GM18867 (cell line): ENCODE results near the gene GNB3.

Source experiments
- ATAC-seq: cut with Tn5 transposase; IDR thresholded peaks from one replicate; pipeline ENCODE4 v1.9.1; 2021; ENCODE audit warnings: mild to moderate bottlenecking, moderate library complexity; ENCODE audit not compliant: unreplicated experiment

Gene GNB3

GRCh38 chr12:6823182-6824084 is 17.3 kb upstream of the GNB3 start:
- no peak for ATAC-seq

- ATAC-seq: no peak
Measured at GRCh38 chr12:6824085-6824775, 16.5 kb upstream of the GNB3 start.

DNA sequence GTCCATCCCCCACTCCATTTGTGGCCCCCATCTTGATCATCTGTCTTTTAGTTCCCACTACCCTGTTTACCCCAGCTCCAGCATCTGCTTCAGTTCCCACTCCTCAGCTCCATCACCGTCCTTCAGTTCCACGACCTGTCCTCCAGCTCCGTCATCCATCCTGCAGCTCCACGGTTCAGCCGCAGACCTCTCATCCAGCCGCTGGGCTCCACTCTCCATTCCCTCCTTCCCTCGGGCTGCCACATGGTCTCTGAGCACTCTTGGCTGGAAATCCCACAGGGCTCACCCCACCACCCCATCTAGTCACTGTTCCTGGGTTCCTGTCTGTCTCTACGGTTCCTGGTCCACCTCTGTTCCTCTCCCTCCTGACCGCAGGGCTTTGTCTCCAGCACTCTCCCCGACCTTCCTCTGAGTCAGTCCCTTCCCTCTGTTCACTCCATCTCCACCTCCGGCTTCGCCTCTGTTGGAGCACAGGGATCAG is 15.8 kb upstream of the GNB3 start:
- no peak for ATAC-seq

DNA sequence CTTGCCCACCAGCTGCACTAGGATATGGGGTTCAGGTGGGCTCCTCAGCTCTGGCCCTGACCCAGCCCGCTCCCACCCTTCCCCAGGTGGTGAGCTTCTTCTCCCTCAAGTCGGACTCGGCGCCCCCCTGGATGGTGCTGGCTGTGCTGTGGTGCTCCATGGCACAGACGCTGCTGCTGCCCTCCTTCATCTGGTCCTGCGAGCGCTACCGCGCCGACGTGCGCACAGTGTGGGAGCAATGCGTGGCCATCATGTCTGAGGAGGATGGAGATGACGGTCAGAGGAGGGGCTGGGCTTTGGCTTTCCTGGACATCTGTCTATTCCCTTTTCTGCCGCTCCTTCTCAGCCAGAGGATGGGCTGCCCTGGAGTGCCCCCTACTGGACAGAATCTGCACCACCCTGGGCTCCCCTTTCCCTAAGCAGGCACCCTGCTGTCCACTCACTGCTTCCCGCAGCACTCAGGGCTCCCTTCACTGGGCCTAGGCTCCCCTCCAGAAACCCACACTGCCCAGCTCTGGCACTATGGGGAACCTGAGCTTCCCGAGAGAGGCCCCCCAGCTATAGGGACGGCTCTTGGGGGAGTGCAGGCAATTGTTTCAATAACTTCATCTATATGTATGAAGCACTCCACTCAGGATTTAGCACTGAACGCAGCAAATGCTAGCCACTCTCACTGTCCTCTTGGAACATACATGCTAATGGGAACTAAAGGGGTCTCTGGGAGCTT is 15.2 kb upstream of the GNB3 start:
- ATAC-seq: no peak

DNA sequence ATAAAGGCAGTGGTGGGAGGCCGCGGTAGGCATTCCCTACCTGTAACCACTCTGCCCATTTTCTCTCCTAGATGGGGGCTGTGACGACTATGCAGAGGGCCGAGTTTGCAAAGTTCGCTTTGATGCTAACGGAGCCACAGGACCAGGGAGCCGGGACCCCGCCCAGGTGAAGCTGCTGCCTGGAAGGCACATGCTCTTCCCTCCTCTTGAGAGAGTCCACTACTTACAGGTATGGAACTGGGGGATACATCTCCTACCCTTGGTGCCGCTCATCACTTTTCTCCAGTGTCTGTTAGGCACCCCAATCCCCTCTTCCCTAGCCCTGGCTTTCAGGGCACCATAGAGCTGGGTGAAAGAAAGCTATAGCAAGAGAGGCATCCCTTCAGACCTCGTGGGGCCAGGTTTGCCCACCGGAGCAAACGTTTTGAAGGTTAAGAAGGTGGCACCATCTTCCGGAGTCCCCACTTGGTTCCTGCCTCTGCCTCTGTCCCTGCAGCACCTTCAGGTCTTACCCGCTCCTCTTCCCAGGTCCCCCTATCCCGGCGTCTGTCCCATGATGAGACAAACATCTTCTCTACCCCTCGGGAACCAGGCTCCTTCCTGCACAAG is 14.5 kb upstream of the GNB3 start:
- ATAC-seq: no peak

DNA sequence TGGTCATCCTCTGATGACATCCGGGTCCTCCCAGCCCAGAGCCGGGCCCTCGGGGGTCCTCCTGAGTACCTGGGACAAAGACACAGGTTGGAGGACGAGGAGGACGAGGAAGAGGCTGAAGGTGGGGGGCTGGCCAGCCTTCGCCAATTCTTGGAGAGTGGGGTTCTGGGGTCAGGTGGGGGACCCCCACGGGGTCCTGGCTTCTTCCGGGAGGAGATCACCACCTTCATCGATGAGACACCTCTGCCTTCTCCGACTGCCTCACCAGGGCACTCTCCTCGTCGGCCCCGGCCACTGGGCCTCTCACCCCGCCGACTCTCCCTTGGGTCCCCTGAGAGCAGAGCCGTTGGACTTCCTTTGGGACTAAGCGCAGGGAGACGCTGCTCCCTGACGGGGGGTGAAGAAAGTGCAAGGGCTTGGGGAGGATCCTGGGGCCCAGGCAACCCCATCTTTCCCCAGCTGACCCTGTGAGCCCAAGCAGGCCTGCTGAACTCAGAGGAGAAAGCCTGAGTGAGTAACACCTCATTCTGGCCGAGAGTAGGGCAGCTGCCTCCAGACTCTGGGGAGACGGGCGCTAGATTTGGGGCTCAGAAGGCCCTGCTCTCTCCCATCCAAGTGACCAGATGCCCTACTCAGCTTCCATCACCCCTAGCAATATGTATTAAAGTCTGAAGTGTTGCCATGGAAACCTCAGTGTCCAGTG is 13.8 kb upstream of the GNB3 start:
- ATAC-seq: no peak

GRCh38 chr12:6827437-6827911 is 13.3 kb upstream of the GNB3 start:
- ATAC-seq: no peak

DNA sequence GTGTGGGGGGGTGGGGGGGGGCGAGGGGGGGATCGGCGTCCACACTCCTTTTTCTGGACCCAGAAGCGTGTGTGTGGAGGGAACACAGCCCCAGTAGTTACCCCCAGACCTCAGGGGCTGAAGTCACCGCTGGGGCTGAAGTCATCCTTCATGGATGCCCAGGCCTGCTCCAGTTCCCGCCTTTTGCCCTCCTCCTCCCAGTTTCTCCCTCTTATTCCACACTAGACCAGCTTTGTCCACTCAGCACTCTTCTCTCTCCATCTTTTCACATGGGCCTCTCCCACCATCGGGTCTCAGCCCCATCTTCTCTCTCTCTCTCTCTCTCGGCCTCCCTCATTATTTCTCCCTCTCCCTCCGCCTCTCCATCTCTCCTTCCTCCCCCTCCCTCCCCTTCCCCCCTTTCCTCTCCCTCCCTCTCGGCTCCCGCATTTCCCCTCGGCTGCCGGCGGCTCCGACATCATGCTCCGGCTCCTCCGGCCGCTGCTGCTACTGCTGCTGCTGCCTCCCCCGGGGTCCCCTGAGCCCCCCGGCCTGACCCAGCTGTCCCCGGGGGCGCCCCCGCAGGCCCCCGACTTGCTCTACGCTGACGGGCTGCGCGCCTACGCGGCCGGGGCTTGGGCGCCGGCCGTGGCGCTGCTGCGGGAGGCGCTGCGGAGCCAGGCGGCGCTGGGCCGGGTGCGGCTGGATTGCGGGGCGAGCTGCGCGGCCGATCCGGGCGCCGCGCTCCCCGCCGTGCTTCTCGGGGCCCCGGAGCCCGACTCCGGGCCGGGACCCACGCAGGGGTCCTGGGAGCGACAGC is 12.5 kb upstream of the GNB3 start, which contains the start of gene P3H3:
Gene P3H3 (plus strand): TSS at position 426 of the 799 bp plus-strand sequence. CDS start 34 bp downstream, at position 460.
- ATAC-seq: no peak

DNA sequence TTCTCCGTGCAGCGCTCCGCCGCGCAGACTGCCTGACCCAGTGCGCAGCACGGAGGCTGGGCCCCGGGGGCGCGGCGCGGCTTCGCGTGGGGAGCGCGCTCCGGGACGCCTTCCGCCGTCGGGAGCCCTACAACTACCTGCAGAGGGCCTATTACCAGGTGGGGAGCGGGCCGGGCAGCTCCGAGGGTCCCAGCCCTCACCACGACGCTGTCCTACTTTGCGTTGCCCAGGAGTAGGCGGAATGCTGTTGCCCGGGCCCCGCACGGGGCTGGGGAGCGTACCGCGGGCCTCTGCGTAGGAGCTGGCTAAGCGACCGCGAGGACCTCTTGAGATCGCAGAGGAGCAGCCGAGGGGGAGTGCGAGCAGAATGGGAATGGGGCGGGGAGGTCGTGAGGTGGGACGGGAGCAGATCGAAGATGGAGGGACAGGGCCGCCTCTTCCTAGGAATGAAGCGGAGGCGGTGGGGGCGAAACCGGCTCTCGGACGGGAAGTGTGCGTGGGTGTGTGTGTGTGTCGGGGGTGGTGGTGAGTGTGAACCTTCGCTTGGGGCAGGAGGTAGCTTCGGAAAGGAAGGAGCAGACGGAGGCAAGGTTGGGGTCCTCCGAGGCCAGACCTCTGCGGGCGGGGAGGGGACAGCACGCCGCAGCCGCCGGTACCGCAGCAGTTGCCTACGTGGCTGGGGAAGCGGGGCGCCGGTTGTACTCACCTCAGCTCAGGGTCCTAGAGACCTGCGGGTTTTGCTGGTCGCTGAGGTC is 11.8 kb upstream of the GNB3 start:
- ATAC-seq: no peak

- no peak for ATAC-seq
Measured at GRCh38 chr12:6829536-6830220, 11.0 kb upstream of the GNB3 start.

- ATAC-seq: no peak
Measured at GRCh38 chr12:6830286-6830890, 10.3 kb upstream of the GNB3 start.

- ATAC-seq: no peak
Measured at GRCh38 chr12:6830999-6831398, 9.7 kb upstream of the GNB3 start.

- no peak for ATAC-seq
Measured at GRCh38 chr12:6831450-6831995, 9.2 kb upstream of the GNB3 start.

DNA sequence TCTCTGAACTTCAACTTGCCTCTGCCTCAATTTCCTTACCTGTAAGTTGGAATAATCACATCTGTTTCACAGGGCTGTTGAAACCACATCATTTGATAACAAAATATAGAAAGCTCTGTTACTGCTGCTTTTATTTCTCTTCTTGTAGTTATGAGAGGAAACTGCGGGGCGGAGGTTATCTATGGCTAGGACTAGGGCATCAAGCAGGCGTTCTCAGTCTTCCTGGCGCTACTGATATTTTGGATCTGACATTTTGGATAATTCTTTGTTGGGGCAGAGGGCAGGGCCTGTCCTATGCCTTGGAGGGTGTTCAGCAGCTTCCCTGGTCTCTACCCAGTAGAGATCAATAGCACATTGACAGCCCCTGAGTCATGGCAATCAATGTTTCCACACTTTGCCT is 8.6 kb upstream of the GNB3 start:
- no peak for ATAC-seq

DNA sequence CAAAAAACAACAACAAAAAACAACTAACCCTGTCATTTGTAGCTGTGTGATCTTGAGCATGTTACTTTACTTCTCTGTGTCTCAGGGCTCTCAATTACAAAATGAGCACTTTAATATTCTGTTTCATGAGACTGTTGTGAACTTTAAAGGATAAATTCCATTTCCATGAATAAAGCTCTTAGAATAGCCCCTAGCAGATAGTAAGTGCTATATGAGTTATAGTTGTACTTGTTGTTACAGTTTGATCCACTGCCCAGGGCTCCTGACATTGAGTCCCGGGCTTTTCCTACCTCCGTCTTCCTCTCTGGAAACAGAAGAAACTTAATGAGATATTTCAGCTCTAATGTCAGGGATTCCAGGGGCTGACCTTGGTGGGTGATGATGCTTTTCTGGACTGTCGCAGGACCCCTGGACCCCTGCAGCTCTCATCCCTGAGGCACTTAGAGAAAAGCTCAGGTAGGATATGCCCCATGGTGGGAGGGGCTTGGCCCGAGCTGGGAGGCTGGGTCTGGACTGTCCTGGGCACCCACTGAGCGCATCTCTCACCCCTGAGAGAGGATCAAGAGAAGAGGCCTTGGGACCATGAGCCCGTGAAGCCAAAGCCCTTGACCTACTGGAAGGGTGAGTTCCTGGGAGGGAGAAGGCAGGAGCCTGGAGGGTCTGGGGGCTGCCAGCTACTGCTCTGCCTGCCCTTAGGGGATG is 7.4 kb upstream of the GNB3 start:
- no peak for ATAC-seq

DNA sequence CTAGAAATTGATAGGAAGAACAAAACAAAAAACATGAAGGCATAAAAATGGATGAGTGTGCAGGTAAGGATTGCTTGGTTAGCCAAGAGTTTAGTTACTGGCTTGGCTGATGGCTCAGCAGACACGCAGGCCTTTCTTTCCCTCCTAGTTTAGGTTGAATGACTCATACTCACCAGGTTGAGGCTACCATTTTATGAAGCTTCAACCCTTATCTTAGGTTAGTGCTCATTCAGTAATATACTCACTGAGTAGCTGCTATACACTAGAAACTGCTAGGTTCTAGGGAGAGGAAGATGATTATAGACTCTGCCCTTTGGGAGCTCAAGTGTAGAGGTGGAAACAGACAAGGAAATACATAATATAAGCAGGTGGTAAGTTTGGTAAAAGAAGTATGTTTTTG is 6.5 kb upstream of the GNB3 start:
- ATAC-seq: no peak

DNA sequence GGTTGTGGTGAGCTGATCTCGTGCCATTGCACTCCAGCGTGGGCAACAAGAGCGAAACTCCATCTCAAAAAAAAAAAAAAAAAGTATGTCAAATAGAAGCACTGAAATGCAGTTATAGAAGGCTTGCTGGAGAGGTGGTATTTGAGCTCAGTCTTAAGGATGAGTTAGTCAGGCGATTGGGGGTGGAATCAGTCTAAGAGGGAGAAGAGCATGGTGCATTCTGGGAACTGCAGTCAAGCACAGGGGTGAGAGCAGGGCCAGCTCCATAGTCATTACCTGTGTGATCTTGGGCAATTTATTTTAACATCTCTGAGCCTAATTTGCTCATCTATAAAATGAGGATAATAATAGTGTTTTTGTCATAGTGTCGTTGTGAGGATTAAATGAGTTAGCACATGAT is 5.9 kb upstream of the GNB3 start:
- no peak for ATAC-seq
